H4 (cell line): ENCODE results near the gene ASPM. TPM values are rescaled to one million over a fixed set of nuclear protein-coding genes. Genes with fewer than 3 reads are reported as not detected.
"Not testable (repeated sequence)": the region's sequence is repeated elsewhere in the genome, so short reads cannot be mapped to it uniquely, and the experiment has no call there.

Experiments used
- DNase-seq: peaks from one replicate; pipeline ENCODE4 v3.0.0-alpha.2; 2015; ENCODE audit warnings: low spot score
- total RNA-seq: library from RNA; depleted of rRNA; stranded (reverse); fragments of >200 nt; shearing (Covaris generic); gene quantifications from 2 replicates; pipeline ENCODE4 v1.2.3, GENCODE V29; 2014

ASPM gene
- total RNA-seq, 1 experiment from 2014 or later, result 28.4 TPM

- no peak for DNase-seq
Measured at GRCh38 chr1:197143276-197143675, 3.2 kb downstream of the ASPM start.

GRCh38 chr1:197141575-197141974 lies 4.9 kb downstream of the ASPM start:
- DNase-seq, result no peak

GRCh38 chr1:197140121-197140520 lies 6.3 kb downstream of the ASPM start:
- no peak for DNase-seq

DNA sequence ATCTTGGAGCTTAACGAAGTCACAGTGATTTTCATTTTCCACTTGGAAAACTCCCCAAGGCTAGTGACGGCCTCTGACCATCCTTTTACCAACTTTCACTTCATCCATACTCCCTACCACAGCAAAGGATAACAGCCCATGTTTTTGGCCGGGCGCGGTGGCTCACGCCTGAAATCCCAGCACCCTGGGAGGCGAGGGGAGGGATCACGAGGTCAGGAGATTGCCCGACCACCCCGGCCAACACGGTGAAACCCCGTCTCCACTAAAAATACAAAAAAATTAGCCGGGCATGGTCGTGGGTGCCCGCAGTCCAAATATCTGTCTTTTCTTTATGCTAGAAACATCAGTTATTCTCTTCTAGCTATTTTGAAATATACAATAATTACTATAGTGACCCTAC lies 7.3 kb downstream of the ASPM start:
- DNase-seq, result no peak

- no peak for DNase-seq
Measured at GRCh38 chr1:197137322-197137721, 9.1 kb downstream of the ASPM start.

DNA sequence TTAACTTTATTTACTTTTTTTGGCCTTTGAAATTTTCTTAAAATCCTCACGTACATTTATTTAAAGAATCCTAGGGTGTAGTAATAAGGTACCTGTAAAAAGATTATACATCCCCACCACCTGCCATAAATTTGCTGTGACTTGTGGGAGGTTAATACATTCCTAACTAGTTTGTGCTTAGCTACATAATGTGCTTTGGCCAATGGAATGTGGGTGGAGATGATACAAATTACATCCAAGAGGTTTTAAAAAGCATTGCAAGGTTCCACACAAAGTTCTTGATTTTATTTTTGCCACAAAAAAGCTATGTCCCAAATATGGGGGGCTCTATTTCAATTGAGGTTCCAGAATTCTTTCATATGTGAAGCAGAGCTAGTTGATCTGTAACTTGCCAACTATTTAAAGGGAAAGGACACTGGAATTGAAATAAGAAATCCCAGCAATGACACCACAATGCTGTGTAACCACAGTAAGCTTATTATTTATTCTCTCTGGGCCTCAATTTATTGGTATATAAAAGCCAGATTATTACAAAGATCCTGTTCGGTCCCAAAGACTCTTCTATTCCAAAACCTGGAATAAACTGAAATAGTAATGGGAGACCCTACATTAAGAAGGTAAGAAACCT lies 15.7 kb downstream of the ASPM start:
- no peak for DNase-seq

GRCh38 chr1:197129698-197130097 lies 16.8 kb downstream of the ASPM start:
- DNase-seq, result no peak

GRCh38 chr1:197127246-197127912 lies 19.1 kb downstream of the ASPM start:
- no peak for DNase-seq

DNA sequence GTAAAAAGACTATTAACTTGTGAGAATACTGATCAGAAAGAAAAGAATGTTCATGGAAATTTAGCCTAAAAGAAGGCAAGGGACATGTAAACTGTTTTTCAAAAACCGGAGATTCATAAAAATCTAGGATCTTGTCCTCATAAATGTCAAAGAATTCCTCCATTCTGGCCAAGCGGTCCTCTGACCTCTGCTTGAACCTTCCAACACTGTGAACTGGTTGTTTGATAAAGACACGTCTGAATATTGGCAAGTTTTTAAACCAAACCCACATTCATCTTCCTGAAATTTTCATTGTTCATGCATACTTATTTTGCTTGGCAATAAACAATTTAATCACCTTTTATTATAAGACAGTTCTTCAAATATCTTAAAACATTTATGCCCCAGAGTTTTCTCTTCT lies 19.8 kb downstream of the ASPM start:
- DNase-seq, result no peak

DNA sequence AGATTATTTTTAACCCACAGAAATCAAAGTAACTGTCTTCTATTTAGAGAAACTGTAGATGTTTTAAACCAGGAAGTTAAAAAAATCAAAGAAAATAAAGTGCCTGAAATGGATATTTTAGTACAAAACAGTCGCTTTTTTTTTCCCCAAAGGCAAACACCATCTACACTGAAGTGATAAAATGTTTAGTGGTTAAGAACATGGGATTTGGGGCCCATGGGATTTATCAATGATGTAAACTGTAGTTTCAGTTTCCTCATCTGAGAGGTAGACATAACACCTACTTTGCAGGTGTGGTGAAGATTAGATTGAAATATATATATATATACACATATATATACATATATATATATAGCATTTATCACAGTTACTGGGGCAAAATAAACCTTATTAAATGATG lies 22.1 kb downstream of the ASPM start:
- no peak for DNase-seq

DNA sequence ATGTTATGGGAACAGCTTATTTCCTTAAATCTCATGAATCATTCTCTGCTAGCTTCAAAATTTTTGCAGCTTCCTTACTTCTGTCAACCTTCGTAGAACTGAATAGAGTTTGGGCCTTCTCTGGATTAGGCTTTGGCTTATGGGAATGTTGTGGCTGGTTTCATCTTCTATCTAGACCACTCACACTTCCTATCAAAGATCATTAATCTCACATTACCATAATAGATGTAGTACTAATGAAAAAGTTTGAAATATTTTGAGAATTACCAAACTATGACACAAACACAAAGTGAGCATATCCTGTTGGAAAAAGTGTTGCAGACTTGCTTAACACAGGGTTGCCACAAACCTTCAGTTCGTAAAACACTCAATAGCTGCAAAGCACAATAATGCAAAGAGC lies 30.3 kb downstream of the ASPM start:
- no peak for DNase-seq

GRCh38 chr1:197106869-197107268 lies 39.6 kb downstream of the ASPM start:
- no peak for DNase-seq

GRCh38 chr1:197103300-197103699 lies 43.2 kb downstream of the ASPM start:
- no peak for DNase-seq

- DNase-seq, result no peak
Measured at GRCh38 chr1:197101978-197102377, 44.5 kb downstream of the ASPM start.

GRCh38 chr1:197100677-197101076 lies 45.8 kb downstream of the ASPM start:
- DNase-seq, result no peak

DNA sequence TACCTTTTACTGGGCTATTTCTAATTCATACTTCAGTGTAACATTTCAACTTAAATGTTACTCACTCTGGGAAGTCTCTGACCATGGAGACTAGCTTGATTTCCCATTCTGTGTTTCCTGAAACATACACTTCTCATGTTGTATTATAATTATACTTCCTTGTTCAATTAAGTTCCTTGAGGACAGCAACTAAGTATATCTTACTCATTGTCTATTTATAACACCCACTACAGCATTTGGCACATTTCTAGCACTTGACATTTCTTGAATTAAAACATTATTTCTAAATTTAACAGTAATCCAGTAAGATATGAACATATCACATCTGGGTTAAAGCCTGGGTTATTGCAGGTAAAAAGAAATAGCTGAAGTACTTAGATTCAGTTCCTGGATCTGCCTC lies 47.0 kb downstream of the ASPM start:
- no peak for DNase-seq

GRCh38 chr1:197096971-197097370 lies 49.5 kb downstream of the ASPM start:
- DNase-seq, result not testable (repeated sequence)

DNA sequence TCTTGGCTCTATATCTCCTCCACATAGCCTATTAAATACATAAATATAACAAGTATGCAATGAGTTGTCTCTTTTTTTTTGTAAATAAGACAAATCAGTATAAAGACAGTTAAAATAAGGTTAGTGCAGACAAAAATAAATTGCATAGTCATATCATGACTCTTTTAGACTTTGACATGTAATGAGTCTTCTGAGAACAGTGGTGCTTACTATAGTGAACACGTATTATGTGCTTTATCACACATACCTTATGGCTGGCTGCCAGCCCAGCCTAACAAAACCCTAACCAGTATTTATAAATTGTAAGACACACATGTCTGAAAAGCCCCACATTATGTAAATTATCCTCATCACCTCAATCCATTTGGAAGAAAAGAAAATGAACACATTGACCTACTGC lies 50.3 kb downstream of the ASPM start:
- no peak for DNase-seq

DNA sequence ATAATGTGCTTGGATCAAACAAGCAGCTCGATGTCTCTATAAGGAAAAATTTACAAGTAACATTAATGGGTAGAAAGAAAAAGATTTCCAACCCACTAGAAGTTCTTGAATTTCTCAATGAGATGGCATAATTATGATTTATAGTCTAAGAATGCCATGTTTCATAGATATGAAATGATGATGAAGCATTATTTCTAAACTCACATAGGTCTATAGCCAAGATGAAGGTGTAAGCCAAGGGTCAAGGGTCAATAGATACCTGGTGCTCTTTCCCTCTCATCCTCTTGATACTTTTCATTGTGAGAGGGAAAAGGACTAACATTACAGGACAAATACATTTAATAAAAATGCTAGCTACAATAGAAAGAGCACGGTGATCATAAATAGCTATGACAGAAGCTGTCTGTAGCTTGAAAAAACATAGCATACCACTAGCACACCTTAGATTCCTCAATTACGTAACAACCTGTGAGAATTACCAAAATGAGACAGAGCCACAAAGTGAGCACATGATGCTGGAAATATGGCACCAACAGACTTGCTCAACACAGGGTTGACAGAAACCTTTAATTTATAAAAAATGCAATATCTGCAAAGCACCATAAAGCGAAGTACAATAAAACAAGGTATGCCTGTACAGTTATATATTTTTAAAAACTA lies 53.1 kb downstream of the ASPM start:
- no peak for DNase-seq

GRCh38 chr1:197092491-197093023 lies 53.9 kb downstream of the ASPM start:
- no peak for DNase-seq

DNA sequence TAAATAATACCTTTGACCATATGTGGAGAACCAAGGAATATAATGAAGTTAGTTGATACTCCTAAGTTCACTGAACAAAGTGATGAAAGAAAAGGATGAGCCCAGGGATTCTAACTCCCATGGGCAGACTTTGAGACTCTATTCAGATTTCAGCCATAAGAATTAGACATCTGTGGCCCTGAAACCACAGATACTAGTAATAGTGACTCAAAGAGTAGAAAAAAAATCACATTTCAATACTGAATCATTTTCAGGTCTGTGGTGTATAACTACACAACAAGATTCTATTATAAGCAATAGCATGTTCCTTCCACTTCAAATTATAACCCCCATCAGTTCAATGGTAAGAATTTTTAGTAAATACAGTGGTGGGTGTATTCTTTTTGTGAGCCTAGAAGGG lies 63.0 kb downstream of the ASPM start:
- DNase-seq, result no peak

DNA sequence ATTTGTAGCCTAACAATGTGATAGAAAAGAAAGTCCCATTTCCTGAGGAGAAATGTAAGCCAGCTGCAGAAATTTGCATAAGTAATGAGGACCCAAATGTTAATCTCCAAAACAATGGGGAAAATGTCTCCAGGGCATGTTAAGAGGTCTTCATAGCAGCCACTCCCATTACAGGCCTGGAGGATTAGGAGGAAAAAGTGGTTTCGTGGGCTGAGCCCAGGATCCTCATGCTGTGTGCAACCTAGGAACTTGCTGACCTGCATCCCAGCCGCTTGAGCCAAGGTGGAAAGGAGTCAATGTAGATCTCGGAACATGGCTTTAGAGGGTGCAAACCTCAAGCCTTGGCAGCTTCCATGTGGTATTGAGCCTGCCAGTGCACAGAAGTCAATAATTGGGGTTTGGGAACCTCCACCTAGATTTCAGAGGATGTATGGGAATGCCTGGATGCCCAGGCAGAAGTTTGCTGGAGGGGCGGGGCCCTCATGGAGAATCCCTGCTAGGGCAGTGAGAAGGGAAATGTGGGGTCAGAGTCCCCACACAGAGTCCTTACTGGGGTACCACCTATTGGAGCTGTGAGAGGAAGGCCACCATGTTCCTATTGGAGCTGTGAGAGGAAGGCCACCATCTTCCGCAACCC lies 65.2 kb downstream of the ASPM start:
- no peak for DNase-seq

DNA sequence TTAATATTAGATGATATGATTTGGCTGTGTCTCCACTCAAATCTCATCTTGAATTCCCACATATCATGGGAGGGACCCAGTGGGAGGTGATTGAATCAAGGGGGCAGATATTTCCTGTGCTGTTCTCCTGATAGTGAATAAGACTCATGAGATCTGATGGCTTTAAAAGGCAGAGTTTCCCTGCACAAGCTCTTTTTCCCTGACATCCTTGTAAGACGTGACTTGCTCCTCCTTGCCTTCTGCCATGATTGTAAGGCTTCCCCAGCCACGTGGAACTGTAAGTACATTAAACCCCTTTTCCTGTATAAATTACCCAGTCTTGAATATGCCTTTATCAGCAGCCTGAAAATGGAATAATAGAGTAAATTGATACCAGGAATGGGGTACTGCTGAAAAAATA lies 66.1 kb downstream of the ASPM start:
- no peak for DNase-seq
